Activated CD8-positive, alpha-beta memory T cell treated with anti-CD3 and anti-CD28 coated beads, Interleukin-2, amount 50 U/mL, for 4 hours (primary cell): Measurements from ENCODE around the gene CTAGE9.

ENCODE experiments used
- DNase-seq: peaks from one replicate; pipeline ENCODE4 v3.0.0-alpha.2; 2020

Gene CTAGE9

GRCh38 chr6:131663578-131664165 is 47.1 kb downstream of the CTAGE9 start:
- no peak for DNase-seq

- DNase-seq = no peak
Measured at GRCh38 chr6:131660195-131660594, 50.6 kb downstream of the CTAGE9 start.
